Transverse colon (tissue), 4 donors: ENCODE results near the gene CXCR2.

Experiments used
- CTCF ChIP-seq, 5 experiments: fragments of 200-600 bp in 3 of 5; fragments of 450-650 bp in 2 of 5; sonication (generic) in 3 of 5; IDR thresholded peaks; 1 replicate in 2 of 5; 2 replicates in 3 of 5; pipeline ENCODE4 v1.5.1; 2016 to 2017; ENCODE audit warnings: antibody characterized with exemption in 5 of 5, inconsistent platforms in 3 of 5, mild to moderate bottlenecking in 2 of 5, moderate library complexity in 1 of 5
- EP300 ChIP-seq: sonication (generic); formaldehyde crosslinking; IDR thresholded peaks from one replicate; pipeline ENCODE4 v1.6.1; 2017; ENCODE audit warnings: antibody characterized with exemption, low read depth
- POLR2A ChIP-seq: fragments of 450-650 bp; IDR thresholded peaks from one replicate; pipeline ENCODE4 v1.6.1; 2016; ENCODE audit warnings: antibody characterized with exemption, mild to moderate bottlenecking, moderate library complexity
- POLR2AphosphoS5 ChIP-seq, 3 donors: sonication (generic); formaldehyde crosslinking; IDR thresholded peaks; one replicate each; pipeline ENCODE4 v1.6.1; 2016; ENCODE audit warnings: antibody characterized with exemption in 3 of 3

DNA sequence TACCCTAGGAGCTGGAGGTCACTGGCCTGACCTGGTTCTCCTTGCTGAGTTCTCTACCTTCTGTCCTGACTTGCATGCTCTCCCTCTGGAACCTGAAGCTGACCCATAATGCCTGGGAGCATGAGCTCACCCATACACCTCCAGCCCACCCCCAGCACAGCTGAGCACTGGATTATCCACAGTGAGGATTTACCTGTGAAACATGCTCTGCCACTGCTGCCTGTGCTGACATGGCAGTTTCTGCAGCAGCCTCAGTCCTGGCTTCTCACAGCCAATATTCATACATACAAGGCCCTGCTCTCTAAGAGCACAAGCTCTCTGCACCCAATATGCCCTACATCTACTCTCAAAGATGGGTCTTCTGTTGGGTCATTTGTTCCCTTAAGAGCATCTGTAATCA is 5.0 kb downstream of the CXCR2 start:
- TF ChIP-seq POLR2A (no peak), CTCF (IDR thresholded peaks at IDR 0.05) (no peak), POLR2AphosphoS5 (IDR thresholded peaks at IDR 0.05) (no peak), EP300 (no peak)
